Activated CD8-positive, alpha-beta memory T cell treated with anti-CD3 and anti-CD28 coated beads for 36 hours (primary cell): ENCODE data around the gene KLRC1. TPM values are rescaled to one million over a fixed set of nuclear protein-coding genes. Genes with fewer than 3 reads are reported as not detected.
"Not testable (repeated sequence)": the region's sequence is repeated elsewhere in the genome, so short reads cannot be mapped to it uniquely, and the experiment has no call there.

Experiments
- CTCF ChIA-PET: fragments of 350-600 bp; sonication (Branson Sonifier 250); formaldehyde crosslinking; loops from one replicate; lab custom pipeline; 2021; ENCODE audit warnings: antibody characterized with exemption; lab: Charles Lee
- POLR2A ChIA-PET: fragments of 350-600 bp; sonication (Branson Sonifier 250); formaldehyde crosslinking; loops from one replicate; lab custom pipeline; 2021; ENCODE audit warnings: antibody characterized with exemption; lab: Charles Lee
- total RNA-seq, 2 experiments: library from RNA; stranded (reverse); gene quantifications; one replicate each; pipeline ENCODE4 v1.2.3, GENCODE V29; 2021

KLRC1 gene
- total RNA-seq: 10 to 100 TPM; 18.4 to 20.5 TPM

DNA sequence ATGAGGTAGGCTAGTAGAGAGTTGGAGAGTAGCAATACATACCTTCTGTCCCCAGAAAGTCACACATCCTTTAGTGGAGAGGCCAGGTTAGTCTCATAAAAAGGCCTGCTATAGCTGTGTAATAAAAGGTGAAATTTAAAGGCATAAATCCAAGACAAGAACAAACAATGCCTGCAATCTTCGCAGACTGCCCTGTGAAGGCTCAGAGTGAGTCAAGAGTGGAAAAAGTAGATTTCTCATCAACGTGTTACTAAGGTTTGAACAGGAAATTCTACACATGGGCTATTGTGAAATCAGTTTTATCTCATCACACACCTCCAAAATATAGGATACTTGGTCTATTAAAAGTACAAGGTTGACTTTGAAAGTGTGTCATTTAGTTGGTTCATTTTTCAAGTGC lies at the start of gene KLRC1:
TSS of gene KLRC1 (minus strand) at position 222 of the 400 bp plus-strand sequence. CDS start 2,221 bp downstream, outside the sequence.
- POLR2A ChIA-PET: no interaction called here
- CTCF ChIA-PET: no interaction called here

GRCh38 chr12:10501030-10501429 lies 47.9 kb upstream of the KLRC1 start:
- CTCF ChIA-PET: no interaction called here
- POLR2A ChIA-PET: no interaction called here

- ChIA-PET CTCF (interaction anchor here (1.2 to 1.5 kb wide), 2 partner anchors 60 to 63 kb away, joined by 3 read pairs; no protein-coding TSS in a partner anchor), POLR2A (interaction anchor here (0.6 kb wide), 1 partner anchor 302 kb away, joined by 3 read pairs; no protein-coding TSS in a partner anchor)
Observed at GRCh38 chr12:10498042-10498441, 44.9 kb upstream of the KLRC1 start.

GRCh38 chr12:10497602-10498001 lies 44.4 kb upstream of the KLRC1 start:
- ChIA-PET POLR2A (interaction anchor here (0.6 kb wide), 1 partner anchor 301 kb away, joined by 3 read pairs; no protein-coding TSS in a partner anchor), CTCF (interaction anchor here (1.2 to 1.5 kb wide), 2 partner anchors 60 to 63 kb away, joined by 3 read pairs; no protein-coding TSS in a partner anchor)

DNA sequence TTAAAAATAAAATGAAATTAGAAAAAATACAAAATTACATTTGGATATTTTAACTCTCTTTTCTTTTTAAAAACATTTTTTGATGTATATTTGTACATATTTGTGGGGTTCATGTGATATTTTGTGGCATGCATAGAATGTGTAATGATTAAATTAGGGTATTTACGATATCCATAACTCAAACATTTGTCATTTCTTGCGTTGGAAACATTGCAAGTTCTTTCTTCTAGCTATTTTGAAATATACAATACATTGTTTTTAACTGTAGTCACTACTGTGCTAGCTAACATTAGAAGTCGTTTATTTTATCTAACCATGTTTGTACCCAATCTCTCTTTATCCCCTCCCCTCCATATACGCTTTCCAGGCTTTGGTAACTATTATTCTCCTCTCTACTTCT lies 38.6 kb upstream of the KLRC1 start:
- POLR2A ChIA-PET: no interaction called here

DNA sequence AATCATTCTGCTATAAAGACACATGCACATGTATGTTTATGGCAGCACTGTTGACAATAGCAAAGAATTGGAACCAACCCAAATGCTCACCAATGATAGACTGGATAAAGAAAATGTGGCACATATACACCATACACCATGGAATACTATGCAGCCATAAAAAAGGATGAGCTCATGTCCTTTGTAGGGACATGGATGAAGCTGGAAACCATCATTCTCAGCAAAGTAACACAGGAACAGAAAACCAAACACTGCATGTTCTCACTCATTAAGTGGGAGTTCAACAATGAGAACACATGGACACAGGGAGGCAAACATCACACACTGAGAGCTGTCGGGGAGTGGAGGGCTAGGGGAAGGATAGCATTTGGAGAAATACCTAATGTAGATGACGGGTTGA lies 34.2 kb upstream of the KLRC1 start:
- CTCF ChIA-PET: not testable (repeated sequence)
- POLR2A ChIA-PET: interaction anchor here (0.6 kb wide), 1 partner anchor 17 kb away, joined by 3 read pairs; no protein-coding TSS in a partner anchor

More for the DNA sequence above, 38.6 kb upstream of the KLRC1 start:
- CTCF ChIA-PET: no interaction called here

DNA sequence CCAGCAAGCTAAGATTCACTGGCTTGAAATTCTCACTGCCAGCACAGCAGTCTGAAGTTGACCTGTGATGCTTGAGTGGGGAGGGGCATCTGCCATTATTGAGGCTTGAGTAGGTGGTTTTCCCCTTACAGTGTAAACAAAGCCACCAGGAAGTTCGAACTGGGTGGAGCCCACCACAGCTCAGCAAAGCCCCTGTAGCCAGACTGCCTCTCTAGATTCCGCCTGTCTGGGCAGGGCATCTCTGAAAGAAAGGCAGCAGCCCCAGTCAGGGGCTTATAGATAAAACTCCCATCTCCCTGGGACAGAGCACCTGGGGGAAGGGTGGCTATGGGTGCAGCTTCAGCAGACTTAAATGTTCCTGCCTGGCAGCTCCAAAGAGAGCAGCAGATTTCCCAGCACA lies 28.7 kb upstream of the KLRC1 start:
- CTCF ChIA-PET: interaction anchor here (0.6 to 1.5 kb wide), 2 partner anchors 27 to 1754 kb away, joined by 3 read pairs; no protein-coding TSS in a partner anchor
- POLR2A ChIA-PET: not testable (repeated sequence)

- POLR2A ChIA-PET, CTCF ChIA-PET: not testable (repeated sequence)
Observed at GRCh38 chr12:10472808-10473207, 19.6 kb upstream of the KLRC1 start.

- POLR2A ChIA-PET: no interaction called here
- CTCF ChIA-PET: no interaction called here
Observed at GRCh38 chr12:10469701-10470100, 16.5 kb upstream of the KLRC1 start.

DNA sequence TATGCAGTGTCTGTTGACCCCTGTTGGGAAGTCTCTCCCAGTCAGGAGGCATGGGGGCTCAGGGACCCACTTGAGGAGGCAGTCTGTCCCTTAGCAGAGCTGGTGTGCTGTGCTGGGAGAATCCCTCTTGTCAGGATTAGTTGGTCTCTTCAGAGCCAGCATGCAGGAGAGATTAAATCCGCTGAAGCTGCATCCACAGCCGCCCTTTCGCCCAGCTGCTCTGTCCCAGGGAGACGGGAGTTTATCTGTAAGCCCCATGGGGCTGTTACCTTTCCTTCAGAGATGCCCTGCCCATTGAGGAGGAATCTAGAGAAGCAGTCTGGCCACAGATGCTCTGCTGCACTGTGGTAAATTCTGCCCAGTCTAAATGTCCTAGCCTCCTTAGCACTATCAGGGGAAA lies 13.1 kb upstream of the KLRC1 start:
- ChIA-PET CTCF (no interaction called here), POLR2A (no interaction called here)

- ChIA-PET POLR2A (no interaction called here), CTCF (no interaction called here)
Observed at GRCh38 chr12:10457760-10458159, 4.6 kb upstream of the KLRC1 start.

GRCh38 chr12:10456856-10457255 lies 3.7 kb upstream of the KLRC1 start:
- POLR2A ChIA-PET: interaction anchor here (0.6 kb wide), 1 partner anchor 70 kb away, joined by 4 read pairs; no protein-coding TSS in a partner anchor
- CTCF ChIA-PET: no interaction called here

GRCh38 chr12:10455766-10456165 lies 2.6 kb upstream of the KLRC1 start:
- ChIA-PET CTCF (interaction anchor here (0.7 to 1.1 kb wide), 2 partner anchors 27 to 38 kb away, joined by 3 read pairs; no protein-coding TSS in a partner anchor), POLR2A (no interaction called here)

DNA sequence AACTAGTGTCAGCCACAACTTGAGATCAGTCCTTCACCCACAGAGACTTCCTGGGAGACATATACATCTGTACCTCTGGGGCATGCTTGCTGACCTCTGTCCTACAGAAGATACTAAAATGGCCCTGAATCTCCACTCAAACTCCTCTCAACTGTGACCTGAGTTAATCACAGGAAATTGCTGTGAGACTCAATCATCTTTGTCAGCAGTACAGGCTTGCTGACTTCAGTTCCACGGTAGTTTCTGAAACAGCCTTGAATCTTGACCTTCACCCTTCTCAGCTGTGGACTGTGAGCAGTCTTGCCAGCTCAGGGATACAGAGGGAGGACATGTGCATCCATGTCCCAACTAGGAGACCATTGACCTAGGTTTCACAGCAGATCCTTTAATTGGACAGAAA lies 1.4 kb upstream of the KLRC1 start:
- CTCF ChIA-PET: no interaction called here
- POLR2A ChIA-PET: no interaction called here

DNA sequence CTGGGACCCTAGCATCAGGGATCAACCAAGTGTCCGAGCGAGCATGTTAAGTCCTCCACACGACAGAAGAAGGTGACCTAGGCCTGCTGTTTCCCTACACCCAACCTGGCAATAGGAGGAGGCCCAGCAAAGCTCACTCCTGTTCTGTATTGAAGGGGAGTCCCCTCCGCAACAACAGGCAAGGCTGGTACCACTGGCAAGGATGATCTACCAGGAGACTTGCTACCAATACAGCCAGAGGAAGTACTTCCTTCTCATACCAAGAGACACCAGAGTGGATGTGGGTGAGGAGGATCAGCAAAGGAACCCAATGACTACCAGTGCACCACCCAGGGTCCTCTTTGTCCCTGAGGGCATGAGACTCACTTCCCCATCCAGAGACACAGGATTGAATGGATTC lies 4.9 kb downstream of the KLRC1 start:
- ChIA-PET POLR2A (no interaction called here), CTCF (no interaction called here)

DNA sequence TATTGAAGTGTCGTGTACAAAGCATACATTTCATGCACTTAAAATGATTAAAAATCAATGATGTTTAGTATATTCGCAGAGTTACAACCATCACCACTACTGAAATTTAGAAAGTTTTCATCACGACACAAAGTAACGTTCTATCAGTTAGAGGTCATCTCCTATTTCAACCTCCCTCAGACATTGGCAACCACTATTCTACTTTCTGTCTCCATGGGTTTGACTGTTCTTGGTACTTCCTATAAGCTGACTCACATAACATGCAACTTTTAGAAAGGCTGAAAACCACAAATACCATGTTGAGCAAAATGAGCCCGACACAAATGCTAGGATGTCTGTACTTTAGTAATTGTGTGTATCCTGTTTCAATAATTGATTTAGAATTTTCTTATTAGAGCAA lies 7.1 kb downstream of the KLRC1 start:
- CTCF ChIA-PET: interaction anchor here (1.1 kb wide), 1 partner anchor 23 kb away, joined by 4 read pairs; no protein-coding TSS in a partner anchor

DNA sequence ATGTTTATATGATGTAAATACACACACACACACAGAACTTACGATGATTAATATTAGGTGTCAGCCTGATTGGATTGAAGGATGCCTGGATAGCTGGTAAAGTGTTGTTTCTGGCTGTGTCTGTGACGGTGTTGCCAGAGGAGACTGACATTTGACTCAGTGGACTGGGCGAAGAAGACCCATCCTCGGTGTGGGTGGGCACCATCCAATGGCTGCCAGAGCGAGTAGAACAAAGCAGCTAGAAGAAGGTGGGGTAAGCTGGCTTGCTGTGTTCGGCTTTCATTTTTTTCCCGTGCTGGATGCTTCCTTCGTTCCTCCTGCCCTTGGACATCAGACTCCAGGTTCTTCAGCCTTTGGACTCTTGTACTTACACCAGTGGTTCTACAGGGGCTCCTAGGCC lies 12.0 kb downstream of the KLRC1 start:
- POLR2A ChIA-PET: interaction anchor here (0.6 kb wide), 1 partner anchor 54 kb away, joined by 3 read pairs; no protein-coding TSS in a partner anchor
- CTCF ChIA-PET: not testable (repeated sequence)

More for the DNA sequence above, 7.1 kb downstream of the KLRC1 start:
- POLR2A ChIA-PET: not testable (repeated sequence)

GRCh38 chr12:10439608-10440274 lies 13.4 kb downstream of the KLRC1 start:
- POLR2A ChIA-PET, CTCF ChIA-PET: not testable (repeated sequence)

DNA sequence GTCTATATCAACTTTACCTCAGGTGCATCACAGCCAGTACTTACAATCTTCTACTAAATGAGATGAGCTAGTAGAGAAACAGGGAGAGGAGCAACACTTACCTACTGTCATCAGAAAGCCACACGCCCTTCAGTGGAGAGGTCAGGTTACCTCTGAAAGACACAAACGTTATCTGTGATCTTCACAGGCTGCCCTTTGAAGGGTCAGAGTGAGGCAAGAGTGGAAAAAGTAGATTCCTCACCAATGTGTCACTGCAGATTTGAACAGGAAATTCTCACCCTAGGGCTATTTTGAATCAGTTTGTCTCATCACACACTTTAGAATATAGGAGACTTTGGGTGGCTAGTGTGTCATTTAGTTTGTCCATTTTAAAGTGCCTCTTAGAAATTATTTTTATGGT lies 15.6 kb downstream of the KLRC1 start:
- CTCF ChIA-PET, POLR2A ChIA-PET: not testable (repeated sequence)

DNA sequence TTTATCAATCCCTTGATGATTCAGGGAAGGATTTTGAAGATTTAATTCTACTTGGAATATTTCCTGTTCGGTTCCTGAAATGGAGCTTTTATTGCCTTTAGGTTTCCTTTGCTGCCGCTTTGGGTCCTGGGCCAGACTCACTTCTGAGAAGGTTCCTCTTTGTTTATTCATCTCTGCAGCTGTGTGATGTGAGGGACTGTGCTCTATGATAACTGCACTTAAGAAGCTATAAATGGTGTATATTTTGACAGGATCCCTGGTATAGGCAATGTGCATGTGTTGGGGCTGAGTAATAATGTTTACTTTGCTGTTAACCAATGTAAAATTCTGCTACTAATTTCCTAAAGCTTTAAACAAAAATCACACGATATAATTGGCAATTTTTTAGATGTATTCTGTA lies 17.4 kb downstream of the KLRC1 start, which contains the start of gene KLRC2:
TSS of gene KLRC2 (minus strand) at position 195 of the 400 bp plus-strand sequence. CDS start at position 171, 24 bp downstream.
- POLR2A ChIA-PET, CTCF ChIA-PET: not testable (repeated sequence)

DNA sequence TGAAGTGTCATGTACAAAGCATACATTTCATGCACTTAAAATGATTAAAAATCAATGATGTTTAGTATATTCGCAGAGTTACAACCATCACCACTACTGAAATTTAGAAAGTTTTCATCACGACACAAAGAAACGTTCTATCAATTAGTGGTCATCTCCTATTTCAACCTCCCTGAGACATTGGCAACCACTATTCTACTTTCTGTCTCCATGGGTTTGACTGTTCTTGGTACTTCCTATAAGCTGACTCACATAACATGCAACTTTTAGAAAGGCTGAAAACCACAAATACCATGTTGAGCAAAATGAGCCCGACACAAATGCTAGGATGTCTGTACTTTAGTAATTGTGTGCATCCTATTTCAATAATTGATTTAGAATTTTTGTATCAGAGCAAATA lies 22.6 kb downstream of the KLRC1 start:
- CTCF ChIA-PET, POLR2A ChIA-PET: not testable (repeated sequence)
